GM18505 (cell line): ENCODE results near the gene ANKS6.

Experiments used
- ATAC-seq: cut with Tn5 transposase; IDR thresholded peaks from one replicate; pipeline ENCODE4 v1.9.1; 2021; ENCODE audit not compliant: unreplicated experiment
- POLR2A ChIP-seq: IDR thresholded peaks from 4 replicates; pipeline ENCODE4 v1.6.1; 2011; ENCODE audit warnings: borderline replicate concordance; ENCODE audit not compliant: insufficient read depth, insufficient read length; ENCODE audit errors: extremely low read depth

Gene ANKS6

GRCh38 chr9:98740226-98740881 is 56.0 kb downstream of the ANKS6 start:
- no peak for TF ChIP-seq POLR2A
- ATAC-seq: no peak

GRCh38 chr9:98738741-98739140 is 57.6 kb downstream of the ANKS6 start:
- ATAC-seq: no peak
- TF ChIP-seq POLR2A: no peak

GRCh38 chr9:98736226-98736625 is 60.1 kb downstream of the ANKS6 start:
- TF ChIP-seq POLR2A: no peak
- ATAC-seq: no peak

GRCh38 chr9:98732801-98733200 is 63.6 kb downstream of the ANKS6 start:
- TF ChIP-seq POLR2A: no peak
- no peak for ATAC-seq

GRCh38 chr9:98732091-98732490 is 64.3 kb downstream of the ANKS6 start:
- TF ChIP-seq POLR2A: no peak
- ATAC-seq: no peak

- ATAC-seq: no peak
- no peak for TF ChIP-seq POLR2A
These were observed 65.5 kb downstream of the ANKS6 start for GRCh38 chr9:98730871-98731270.

- no peak for ATAC-seq
- no peak for TF ChIP-seq POLR2A
These were observed 67.9 kb downstream of the ANKS6 start for GRCh38 chr9:98728500-98728899.

GRCh38 chr9:98727428-98727827 is 68.9 kb downstream of the ANKS6 start:
- no peak for TF ChIP-seq POLR2A
- no peak for ATAC-seq

- no peak for ATAC-seq
- no peak for TF ChIP-seq POLR2A
These were observed 69.6 kb downstream of the ANKS6 start for GRCh38 chr9:98726735-98727134.

GRCh38 chr9:98724810-98725530 is 71.4 kb downstream of the ANKS6 start:
- TF ChIP-seq POLR2A: no peak
- ATAC-seq: no peak

- ATAC-seq: no peak
- no peak for TF ChIP-seq POLR2A
These were observed 74.7 kb downstream of the ANKS6 start for GRCh38 chr9:98721643-98722042.

- no peak for ATAC-seq
- no peak for TF ChIP-seq POLR2A
These were observed 76.0 kb downstream of the ANKS6 start for GRCh38 chr9:98720402-98720801.

GRCh38 chr9:98719055-98719454 is 77.3 kb downstream of the ANKS6 start:
- no peak for ATAC-seq
- TF ChIP-seq POLR2A: no peak

GRCh38 chr9:98714833-98715232 is 81.5 kb downstream of the ANKS6 start:
- no peak for TF ChIP-seq POLR2A
- no peak for ATAC-seq

GRCh38 chr9:98712987-98713386 is 83.4 kb downstream of the ANKS6 start:
- no peak for TF ChIP-seq POLR2A
- no peak for ATAC-seq
